ENCODE measurements around the gene EXD1. TPM values are rescaled to one million over a fixed set of nuclear protein-coding genes. Genes with fewer than 3 reads are reported as not detected.
A peak's percentile ranks its signal among the peaks of the same experiment; 100 is the strongest.
"Not testable (repeated sequence)": the region's sequence is repeated elsewhere in the genome, so short reads cannot be mapped to it uniquely, and the experiment has no call there.

EXD1 gene
- total and polyA plus RNA-seq, 7 donors = 0.03 TPM; not detected in 6

DNA sequence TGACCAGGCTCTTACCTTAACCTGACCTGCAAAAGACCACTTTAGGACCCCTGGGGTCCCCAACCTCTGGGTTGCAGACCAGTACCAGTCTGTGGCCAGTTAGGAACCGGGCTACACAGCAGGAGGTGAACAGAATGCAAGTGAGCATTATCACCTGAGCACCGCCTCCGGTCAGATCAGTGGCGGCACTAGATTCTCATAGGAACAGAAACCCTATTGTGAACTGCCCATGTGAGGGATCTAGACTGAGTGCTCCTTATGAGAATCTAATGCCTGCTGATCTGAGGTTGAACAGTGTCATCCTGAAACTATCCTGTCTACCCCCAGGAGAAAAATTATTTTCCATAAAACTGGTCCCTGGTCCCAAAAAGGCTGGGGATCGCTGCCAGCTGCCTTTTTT lies 20.9 kb upstream of the EXD1 start:
- WGBS, 2 donors = 96 to 97% methylated on average over 5 of the region's 5 CpGs
- DNase-seq = no peak
- no peak overlapping the region for H3K4me3 ChIP-seq
- H3K27ac ChIP-seq = no peak overlapping the region
- TF ChIP-seq POLR2AphosphoS5 (IDR thresholded peaks at IDR 0.05) = no peak
- no peak for TF ChIP-seq POLR2A (IDR thresholded peaks at IDR 0.05)
- TF ChIP-seq CTCF (IDR thresholded peaks at IDR 0.05) = no peak
- TF ChIP-seq EP300 (IDR thresholded peaks at IDR 0.05) = no peak
- H3K27me3 ChIP-seq = no peaks in the 10 kb centered on the region
- no peaks in the 10 kb centered on the region for H3K9me3 ChIP-seq
- H3K36me3 ChIP-seq = peaks cover 0 to 16% (median 3%) of the 10 kb centered on the region in 4 donors
- intact Hi-C loops (cut with DNase I) = no loop called here
- H3K4me1 ChIP-seq = peaks cover 0 to 11% (median 9%) of the 10 kb centered on the region in 4 donors

DNA sequence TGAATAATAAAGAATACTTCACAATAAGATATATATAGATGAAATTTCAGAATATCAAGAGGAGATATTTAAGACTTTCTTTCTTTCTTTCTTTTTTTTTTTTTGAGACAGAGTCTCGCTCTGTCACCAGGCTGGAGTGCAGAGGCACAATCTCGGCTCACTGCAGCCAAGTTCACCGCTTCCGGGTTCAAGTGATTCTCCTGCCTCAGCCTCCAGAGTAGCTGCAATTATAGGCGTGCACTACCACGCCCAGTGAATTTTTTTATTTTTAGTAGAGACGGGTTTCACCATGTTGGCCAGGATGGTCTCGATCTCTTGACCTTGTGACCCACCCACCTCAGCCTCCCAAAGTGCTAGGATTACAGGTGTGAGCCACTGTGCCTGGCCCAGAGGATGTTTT lies 20.2 kb upstream of the EXD1 start:
- WGBS, 2 donors = 24 to 78% methylated on average over 8 of the region's 8 CpGs
- peaks cover 0 to 23% (median 3%) of the 10 kb centered on the region in 4 donors for H3K36me3 ChIP-seq
- H3K4me3 ChIP-seq; intact Hi-C loops (cut with DNase I); H3K9me3 ChIP-seq; H3K27me3 ChIP-seq; DNase-seq: not testable (repeated sequence)
- H3K4me1 ChIP-seq = peaks cover 0 to 11% (median 9%) of the 10 kb centered on the region in 4 donors
- peak overlapping the region in 1 of 4 donors; percentile 63 for H3K27ac ChIP-seq

DNA sequence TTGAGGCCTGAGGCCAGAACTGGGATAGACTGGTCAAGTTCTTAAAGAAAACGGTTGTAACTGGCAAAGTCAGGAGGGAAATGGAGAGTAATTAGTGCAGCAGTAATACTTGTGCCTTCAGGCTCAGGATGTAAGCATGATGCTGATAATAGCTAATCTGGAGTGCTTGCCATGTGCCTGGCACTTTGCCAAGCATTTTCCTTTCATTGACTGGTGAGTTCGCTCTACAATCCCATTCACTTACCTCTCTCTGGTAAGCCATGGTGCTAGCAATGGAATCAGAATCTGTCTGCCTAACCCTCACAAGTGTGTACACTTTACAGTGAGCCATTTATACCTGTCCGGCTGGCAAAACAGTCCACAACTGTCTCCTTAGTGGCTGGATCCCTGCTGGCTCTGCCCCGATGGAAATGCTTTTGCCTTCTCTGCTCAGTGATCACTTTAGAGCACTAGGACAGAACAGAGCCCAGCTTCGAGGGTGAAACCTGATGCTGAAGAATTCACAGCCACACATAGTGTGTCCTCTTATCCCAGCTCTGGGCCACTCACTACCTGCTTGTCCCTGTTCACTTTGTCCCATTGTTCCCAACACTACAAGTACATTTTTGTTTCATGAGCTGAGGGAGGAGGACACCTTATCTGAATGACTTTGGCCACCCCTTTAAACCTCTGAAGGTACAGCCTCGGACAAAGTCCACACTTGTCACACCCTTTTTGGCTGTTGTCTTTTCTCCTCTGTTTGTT lies 10.8 kb upstream of the EXD1 start:
- intact Hi-C loops (cut with DNase I) = no loop called here
- TF ChIP-seq POLR2A (IDR thresholded peaks at IDR 0.05) = no peak
- TF ChIP-seq CTCF (IDR thresholded peaks at IDR 0.05) = no peak
- TF ChIP-seq EP300 (IDR thresholded peaks at IDR 0.05) = no peak
- no peak for TF ChIP-seq POLR2AphosphoS5 (IDR thresholded peaks at IDR 0.05)
- no peaks in the 10 kb centered on the region for H3K9me3 ChIP-seq
- no peak overlapping the region for H3K4me3 ChIP-seq
- WGBS, 2 donors = 22 to 66% methylated on average over 6 of the region's 6 CpGs
- peaks cover 0 to 31% (median 5%) of the 10 kb centered on the region in 4 donors for H3K36me3 ChIP-seq
- H3K27me3 ChIP-seq = no peaks in the 10 kb centered on the region
- H3K27ac ChIP-seq = no peak overlapping the region
- H3K4me1 ChIP-seq = no peaks in the 10 kb centered on the region
- DNase-seq = no peak

DNA sequence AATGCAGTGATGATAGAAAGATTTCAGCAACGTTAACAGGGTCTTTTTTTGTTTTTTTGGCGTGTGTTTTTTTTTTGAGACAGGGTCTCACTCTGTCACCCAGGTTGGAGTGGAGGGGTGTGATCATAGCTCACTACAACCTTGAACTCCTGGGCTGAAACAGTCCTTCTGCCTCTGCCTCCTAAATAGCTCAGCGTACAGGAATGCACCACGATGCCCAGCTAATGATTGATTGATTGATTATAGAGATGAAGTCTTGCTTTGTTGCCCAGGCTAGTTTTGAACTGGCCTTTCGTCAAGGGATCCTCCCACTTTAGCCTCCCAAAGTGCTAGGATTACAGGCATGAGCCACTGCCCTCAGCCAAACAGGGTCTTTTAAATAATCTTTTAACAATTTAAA lies 7.5 kb upstream of the EXD1 start:
- intact Hi-C loops (cut with DNase I) = no loop called here
- Histone ChIP-seq H3K27ac (no peak overlapping the region), H3K9me3 (no peaks in the 10 kb centered on the region), H3K4me3 (no peak overlapping the region), H3K4me1 (peaks cover 0 to 11% (median 9%) of the 10 kb centered on the region in 4 donors), H3K36me3 (no peaks in the 10 kb centered on the region), H3K27me3 (no peaks in the 10 kb centered on the region)
- 88 to 90% methylated on average over 5 of the region's 5 CpGs for WGBS, 2 donors
- DNase-seq = no peak
- TF ChIP-seq POLR2A (IDR thresholded peaks at IDR 0.05) = no peak
- no peak for TF ChIP-seq POLR2AphosphoS5 (IDR thresholded peaks at IDR 0.05)
- TF ChIP-seq CTCF (IDR thresholded peaks at IDR 0.05) = no peak
- no peak for TF ChIP-seq EP300 (IDR thresholded peaks at IDR 0.05)

DNA sequence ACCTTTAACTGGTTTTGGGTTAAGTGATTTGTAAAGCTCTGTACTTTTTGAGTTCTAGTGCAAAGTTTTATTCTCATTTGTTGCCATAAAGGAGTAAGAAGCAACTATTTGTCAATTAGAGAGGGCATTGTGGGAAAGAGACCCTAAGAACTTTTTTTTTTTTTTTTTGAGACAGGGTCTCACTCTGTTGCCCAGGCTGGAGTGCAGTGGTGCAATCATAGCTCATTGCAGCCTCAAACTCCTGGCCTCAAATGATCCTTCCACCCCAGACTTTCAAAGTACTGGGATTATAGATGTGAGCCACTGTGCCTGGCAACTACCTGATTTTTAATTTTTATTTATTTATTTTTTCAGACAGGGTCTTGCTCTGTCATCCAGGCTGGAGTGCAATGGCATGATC lies 5.4 kb upstream of the EXD1 start:
- H3K4me3 ChIP-seq = no peak overlapping the region
- no peak for DNase-seq
- H3K9me3 ChIP-seq = no peaks in the 10 kb centered on the region
- TF ChIP-seq POLR2AphosphoS5 (IDR thresholded peaks at IDR 0.05) = no peak
- TF ChIP-seq EP300 (IDR thresholded peaks at IDR 0.05) = no peak
- no peak for TF ChIP-seq POLR2A (IDR thresholded peaks at IDR 0.05)
- no peak for TF ChIP-seq CTCF (IDR thresholded peaks at IDR 0.05)
- no peak overlapping the region for H3K27ac ChIP-seq
- peaks cover 0 to 27% (median 23%) of the 10 kb centered on the region in 4 donors for H3K4me1 ChIP-seq
- intact Hi-C loops (cut with DNase I) = no loop called here
- H3K36me3 ChIP-seq = no peaks in the 10 kb centered on the region
- no peaks in the 10 kb centered on the region for H3K27me3 ChIP-seq

- 88 to 91% methylated on average over 5 of the region's 5 CpGs for WGBS, 2 donors
- H3K27me3 ChIP-seq; H3K9me3 ChIP-seq; intact Hi-C loops (cut with DNase I); H3K27ac ChIP-seq; H3K4me3 ChIP-seq; H3K36me3 ChIP-seq; DNase-seq: not testable (repeated sequence)
- H3K4me1 ChIP-seq = peaks cover 0 to 30% (median 29%) of the 10 kb centered on the region in 4 donors
These were observed 4.7 kb upstream of the EXD1 start for GRCh38 chr15:41235228-41235627.
